ENCODE results near the gene ACOX1.

Gene ACOX1

DNA sequence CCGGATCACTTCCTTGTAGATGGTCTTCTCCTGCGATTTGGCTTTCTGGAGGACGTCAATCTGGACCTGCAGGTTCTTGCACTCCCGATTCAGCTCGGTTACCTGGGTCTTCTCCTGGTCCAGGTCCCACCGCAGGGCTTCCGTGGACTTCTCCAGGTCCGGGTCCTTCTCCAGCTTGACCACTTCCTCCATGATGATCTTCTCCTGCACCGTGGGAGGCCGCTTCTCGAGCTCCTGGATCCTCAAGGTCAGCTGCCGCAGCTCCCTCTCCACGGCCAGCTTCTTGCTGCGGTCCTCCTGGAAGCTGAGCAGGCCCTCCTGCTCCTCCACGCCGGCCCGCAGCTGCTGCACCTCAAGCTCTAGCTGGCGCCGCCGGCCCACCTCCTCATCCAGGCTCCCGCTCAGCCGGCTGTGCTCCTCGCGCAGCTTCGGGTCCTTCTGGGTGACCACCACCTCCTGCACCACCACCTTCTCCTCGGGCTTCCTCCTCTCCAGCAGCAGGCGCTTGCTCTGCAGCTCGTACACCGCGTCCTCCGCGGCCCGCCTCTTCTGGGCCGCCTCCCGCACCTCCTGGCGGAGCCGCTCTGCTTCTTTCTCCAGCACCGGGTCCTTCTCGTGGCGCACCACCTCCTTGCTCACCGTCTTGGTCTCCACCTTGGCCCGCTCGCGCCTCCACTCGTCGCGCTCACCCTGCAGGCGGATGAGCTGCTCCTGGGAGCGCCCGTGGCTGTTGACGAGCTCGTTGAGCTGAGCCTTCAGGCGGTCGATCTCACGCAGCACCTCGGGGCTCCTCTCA lies 29.9 kb upstream of the ACOX1 start:
- no peak for DNase-seq (ENCODE audit: low spot score)

DNA sequence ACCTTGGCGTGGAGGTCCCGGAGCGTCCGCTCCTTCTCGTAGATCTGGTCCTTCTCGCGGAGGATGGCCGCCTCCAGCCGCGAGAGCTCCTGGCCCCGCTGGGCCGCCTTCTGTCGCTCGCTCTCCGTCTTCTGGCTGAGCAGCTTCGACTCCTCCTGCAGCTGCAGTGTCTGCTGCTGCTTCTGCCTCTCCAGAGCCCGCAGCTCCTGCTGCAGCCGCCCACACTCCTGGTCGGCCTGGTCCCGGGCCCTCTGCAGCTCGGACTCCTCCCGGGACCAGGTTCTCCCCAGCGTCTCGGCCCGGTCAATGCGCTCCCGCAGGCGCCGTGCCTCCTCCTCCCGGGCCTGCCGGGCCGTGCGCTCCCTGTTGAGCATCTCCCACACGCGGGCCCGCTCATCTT lies 29.2 kb upstream of the ACOX1 start:
- no peak for DNase-seq (ENCODE audit: low spot score)

DNA sequence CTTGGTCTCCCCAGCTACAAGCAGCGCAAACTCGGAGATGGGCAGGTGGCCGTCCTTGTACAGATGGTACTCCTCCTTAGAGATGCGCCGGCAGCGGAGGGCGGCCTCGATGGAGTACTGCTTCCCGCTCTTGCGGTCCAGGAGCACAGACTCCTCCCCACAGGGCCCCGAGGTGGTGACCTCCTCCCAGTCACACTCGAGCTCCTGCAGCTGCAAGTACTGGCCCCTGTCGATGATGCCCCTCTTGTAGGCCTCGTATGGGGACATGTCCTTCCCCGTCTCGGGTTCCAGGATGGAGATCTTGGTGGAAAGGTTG lies 28.8 kb upstream of the ACOX1 start:
- DNase-seq (ENCODE audit: low spot score), result no peak

DNA sequence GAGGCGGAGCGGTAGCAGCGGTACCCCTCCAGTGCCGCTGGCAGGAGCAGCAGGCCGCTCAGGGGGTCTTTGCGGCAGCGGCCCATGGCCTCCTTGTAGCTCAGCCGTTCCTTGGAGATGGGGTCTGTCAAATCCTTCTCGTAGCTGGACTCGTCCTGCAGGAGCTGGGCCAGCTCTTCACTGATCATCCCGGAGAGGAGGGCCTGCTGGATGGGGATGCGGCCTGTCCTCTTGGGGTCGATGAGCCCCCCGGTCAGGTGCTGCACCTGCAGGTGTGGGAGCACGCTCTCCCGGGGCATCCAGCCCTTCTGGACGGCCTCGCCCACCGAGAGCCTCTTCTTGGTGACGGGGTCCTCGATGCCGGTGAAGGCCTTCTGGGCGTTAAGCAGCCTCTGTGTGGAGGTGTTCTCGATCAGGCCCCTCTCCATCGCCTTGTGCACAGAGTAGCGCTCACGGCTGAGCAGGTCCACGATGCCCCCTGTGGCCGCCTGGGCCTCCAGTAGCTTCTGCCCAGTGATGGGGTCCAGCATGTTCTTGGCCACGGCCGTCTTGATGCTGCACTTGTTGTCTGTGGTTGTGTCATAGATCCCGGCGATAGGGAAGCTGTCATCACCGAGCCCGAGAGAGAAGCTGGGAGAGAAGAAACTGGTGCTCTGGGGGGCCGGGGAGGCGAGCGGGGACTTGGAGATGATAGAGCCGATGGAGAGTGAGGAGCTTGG lies 28.3 kb upstream of the ACOX1 start:
- no peak for DNase-seq (ENCODE audit: low spot score)

DNA sequence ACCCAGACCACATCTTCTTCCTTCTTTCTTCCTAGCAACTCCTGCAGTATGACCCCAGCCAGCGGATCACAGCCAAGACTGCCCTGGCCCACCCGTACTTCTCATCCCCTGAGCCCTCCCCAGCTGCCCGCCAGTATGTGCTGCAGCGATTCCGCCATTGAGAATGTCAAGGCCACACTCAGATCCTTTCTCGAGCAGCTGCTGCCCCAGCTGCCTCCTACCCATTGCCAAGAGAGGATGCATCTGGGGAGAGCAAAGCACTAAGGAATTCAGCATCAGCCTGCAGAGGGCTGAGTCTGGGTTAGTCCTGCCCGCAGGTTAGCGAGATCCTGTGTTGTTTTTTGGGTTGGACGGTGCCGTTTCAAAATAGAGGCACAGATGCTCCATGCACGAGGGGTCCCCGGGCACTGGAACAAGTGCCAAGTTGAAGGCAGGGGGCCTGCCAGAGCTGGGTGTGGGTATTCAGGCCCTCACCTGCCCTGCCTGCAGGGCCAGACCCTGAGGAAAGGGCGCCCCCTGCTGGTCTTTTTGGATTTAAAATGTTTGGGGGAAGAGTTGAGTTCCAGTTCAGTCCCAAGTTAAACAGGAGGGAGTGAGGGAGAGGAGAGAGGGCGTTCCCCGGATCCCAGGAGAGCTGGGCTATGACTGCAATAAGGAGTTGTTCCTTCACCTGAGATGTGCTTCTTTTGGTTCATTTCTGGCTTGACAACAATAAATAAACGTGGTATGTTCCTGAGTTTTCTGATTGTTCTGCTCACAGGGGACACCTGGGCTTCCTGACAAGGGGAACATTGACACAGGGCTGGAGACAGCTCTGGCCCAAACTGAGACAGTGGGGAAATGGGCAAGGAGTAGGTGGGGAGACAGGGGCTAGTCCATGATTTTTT lies 26.5 kb upstream of the ACOX1 start:
- DNase-seq (ENCODE audit: low spot score), result peak; percentile 84

DNA sequence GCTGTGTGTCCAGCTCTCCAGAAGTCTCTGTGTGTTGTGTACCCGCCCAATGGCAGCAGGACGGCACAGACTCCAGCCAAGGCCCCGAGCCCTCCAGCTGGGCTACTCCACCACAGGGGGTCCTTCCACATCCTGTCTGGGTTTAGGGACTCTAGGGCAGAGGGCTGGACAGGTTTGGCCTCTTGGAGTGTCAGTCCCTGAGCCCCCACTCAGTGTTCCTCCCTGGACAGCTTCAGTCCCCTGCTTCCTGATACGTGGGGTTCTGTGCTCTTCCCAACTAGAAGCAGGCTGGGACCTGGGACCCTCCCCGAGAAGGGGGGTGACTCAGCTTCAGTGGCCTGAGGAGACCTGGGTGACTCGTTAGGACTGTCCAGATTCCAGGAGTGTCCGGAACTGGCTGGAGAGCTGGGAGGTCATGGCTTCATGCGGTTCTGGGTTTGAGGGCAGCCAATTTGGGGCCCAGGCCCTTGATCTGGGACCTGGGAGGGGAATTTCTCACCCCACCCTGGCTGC lies 25.8 kb upstream of the ACOX1 start:
- DNase-seq (ENCODE audit: low spot score), result no peak

DNA sequence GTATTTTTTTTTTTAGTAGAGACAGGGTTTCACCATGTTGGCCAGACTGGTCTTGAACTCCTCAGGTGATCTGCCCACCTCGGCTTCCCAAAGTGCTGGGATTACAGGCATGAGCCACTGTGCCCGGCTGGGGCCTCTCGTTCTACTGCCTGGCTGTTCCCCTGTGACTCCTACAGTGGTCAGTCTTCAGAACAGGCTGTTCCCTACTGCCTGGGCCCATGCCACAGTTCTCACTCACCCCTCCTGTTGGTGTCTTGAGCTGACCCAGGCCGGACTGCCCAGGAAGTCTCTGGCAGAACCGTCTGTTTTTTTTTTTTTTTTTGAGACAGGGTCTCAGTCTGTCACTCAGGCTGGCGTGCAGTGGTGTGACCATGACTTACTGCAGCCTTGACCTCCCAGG lies 24.9 kb upstream of the ACOX1 start:
- DNase-seq (ENCODE audit: low spot score), result no peak

DNA sequence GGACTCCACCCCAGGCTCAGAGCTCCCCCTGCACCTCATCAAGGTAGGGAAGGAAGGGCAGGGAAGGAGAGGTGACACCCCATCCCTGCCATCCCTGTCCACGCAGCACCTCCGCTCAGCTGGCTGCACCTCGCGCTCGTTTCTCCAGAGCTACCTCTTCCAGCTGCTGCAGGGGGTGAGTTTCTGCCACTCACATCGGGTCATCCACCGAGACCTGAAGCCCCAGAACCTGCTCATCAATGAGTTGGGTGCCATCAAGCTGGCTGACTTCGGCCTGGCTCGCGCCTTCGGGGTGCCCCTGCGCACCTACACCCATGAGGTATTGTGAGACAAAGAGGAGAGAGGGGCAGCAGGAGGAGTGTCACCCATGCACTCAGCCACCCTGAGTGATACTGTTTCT lies 23.1 kb upstream of the ACOX1 start:
- no peak for DNase-seq (ENCODE audit: low spot score)

DNA sequence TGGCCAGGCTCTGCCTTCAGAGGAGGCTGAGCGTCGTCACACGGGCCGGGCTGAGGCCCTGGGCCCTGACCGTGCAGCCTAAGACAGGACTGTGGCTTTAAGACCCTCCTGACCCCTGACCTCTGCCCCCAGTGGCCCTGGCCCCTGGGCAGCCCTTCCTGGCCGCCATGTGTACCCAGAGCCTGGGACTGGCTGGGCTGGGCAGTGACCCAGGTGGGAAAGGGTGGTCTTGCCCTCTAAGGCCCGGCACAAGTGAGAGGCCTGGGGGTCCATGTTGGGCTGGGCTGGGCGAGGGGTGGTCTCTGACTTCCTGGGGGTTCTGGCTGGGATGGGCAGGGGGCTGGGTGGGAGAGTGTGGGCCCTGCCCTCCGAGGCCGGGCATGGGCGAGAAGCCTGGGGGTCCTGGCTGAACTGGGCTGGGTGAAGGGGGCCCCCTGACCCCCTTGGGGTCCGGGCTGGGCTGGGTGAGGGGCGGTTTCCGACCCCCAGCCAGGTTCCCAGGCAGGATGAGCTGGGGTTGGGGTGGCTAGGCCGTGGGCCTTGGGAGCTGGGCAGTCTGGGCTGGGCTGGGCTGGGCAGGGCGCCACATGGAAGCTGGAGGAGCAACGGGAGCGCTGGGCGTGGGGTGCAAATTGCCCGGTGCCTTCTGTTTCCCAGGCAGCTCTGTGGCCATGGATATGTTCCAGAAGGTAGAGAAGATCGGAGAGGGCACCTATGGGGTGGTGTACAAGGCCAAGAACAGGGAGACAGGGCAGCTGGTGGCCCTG lies 22.0 kb upstream of the ACOX1 start, which contains the start of gene CDK3:
Gene CDK3 (plus strand): TSS at position 101 of the 767 bp plus-strand sequence. CDS start 571 bp downstream, at position 672.
- no peak for DNase-seq (ENCODE audit: low spot score)

DNA sequence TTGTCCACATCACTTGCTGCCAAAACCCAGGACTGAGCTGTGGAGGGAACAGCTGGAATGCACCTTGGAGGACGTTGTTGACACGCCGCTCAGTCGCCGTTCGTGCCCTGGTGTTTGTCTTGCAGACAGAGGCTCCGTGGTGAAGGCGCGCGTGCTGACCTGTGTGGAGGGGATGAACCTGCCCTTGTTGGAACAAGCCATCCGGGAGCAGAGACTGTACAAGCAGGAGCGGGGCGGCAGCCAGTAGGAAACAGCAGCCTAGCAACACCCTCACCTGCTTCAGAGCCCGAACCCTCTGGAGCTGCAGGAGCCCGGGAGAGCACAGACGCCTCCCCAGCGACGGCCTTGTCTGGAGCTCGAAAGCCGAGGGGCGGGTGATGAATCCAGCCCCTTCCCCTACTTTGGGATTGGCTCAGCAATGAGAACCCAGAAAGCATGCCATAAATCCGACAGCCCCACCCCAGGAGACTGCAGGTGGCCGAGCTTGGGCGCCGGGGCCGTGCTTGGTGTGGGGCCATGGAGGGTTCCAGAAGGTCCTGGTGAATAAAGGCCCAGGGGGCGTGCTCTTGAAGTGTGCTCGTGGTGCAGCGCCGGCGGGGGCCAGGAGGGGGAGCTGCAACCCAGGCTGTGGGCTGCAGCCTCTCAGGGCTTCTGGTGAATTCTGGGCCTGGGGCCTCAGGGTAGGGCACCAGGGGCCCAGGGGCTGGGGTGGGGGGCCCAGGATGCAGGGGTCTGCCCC lies 21.2 kb upstream of the ACOX1 start:
- peak; percentile 70 for DNase-seq (ENCODE audit: low spot score)

DNA sequence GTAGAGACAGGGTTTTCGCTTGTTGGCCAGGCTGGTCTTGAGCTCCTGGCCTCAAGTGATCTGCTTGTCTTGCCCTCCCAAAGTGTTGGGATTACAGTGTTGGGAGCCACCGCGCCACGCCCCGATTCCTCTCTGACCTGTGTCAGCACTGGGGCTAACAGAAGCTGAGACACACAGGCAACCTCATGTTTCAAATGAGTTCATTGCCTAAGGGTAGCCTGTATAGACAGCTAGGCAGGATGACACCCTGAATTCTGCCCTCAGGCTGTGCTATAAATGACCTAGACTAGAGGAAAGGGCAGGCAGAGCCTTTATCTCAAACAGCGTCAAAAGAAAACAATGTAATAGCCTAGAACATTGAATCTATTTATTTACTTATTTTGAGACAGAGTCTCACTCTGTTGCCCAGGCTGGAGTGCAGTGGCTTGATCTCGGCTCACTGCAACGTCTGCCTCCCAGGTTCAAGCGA lies 19.4 kb upstream of the ACOX1 start:
- DNase-seq (ENCODE audit: low spot score), result no peak

DNA sequence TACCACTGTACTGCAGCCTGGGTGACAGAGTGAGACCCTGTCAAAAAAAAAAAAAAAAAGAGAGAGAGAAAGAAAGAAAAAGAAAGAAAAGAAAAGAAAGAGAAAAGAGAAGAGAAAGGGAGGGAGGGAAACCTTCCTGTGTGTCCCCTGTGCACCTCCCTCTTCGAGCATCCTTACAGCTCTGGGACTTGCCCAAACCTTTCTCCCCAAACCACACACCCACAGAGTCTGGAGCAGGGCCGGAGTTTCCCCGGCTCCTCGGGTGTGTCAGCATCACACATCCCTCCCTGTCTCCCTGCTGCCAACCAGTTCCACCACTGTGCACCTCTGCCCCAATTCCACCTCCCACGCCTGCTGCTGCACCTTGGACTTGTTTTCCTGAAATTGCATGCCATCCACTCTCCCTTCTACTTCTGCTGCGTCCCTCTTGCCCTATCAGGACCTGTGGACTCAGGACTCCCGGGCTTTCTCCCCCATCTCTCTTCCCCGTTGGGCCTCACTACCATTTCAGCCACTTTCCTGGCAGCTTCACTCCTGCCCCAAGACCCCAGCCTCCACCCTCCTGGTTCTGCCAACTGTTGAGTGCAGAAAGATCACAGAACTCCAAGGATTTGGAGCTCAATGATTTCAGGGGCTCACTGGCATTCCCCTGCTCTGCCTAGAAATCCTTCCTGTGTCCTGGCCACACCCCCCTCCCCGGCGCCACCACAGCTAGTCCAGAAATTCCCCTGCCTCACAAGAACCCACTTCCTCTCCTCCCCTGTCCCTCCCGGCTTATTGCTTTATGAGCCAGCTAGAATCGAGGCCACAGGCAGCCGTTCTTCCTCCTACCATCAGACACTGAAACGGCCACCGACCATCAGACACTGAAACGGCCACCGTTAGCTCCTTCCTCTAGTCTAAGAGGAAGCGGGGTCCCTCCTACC lies 18.0 kb upstream of the ACOX1 start:
- no peak for DNase-seq (ENCODE audit: low spot score)

DNA sequence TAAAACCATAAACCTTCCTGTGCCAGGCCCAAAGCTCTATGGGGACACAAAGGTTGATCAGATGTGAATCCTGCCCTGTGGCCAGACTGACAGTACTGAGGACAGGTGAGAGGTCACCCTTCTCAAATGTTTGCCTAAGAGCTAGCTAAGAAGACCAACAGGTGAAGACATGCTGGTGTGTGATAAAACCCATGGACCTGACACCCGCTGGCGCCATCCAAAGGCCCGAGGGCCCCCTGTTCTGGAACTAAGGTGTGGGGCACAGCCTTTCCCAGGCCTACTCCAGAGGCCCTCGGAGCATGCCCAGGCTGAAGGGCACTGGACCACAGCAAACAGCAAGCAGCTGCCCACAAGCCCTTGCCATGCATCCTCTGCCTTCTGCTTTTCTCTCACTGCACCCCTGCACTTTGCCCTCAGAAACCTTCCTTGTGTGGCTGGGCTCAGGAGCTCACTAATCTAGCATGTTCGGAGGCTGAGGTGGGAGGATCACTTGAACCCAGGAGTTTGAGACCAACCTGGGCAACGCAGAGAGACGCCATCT lies 16.5 kb upstream of the ACOX1 start:
- DNase-seq (ENCODE audit: low spot score), result no peak

DNA sequence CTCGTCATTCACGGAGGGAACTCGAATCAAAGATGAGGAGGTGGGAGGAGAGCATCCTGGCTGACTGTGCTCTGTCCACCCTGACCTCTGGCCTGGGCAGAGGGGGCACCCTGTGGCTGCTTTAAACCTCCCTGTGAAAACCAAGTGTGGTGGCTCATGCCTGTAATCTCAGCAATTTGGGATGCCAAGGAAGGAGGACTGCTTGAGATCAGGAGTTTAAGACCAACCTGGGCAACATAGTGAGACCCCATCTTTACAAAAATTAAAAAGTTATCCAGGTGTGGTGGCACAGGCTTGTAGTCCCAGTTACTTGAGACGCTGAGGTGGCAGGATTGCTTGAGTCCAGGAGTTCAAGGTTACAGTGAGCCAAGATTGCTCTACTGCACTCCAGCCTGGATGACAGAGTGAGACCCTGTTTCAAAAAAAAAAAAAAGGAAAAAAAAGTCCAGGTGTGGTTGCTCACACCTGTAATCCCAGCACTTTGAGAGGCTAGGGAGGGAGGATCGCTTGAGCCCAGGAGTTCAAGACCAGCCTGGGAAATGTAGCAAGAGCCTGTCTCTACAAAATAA lies 15.9 kb upstream of the ACOX1 start:
- DNase-seq (ENCODE audit: low spot score), result no peak

DNA sequence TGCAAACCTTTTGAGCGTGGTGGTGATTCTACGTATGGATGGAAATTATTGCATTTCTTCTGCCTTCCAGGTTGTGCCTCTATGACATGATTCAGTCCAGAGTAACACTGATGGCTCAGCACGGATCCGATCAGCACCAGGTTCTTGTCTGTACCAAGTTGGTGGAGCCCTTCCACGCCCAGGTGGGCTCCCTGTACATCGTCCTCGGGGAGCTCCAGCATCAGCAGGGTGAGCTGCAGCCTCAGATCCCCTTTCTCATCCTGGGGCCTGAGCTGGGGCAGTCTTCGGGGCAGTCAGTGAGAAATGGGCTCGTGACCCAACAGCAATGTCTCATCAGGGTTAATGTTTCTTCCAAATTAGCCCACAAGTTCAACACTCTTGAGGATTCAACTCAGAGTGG lies 12.4 kb upstream of the ACOX1 start:
- no peak for DNase-seq (ENCODE audit: low spot score)

DNA sequence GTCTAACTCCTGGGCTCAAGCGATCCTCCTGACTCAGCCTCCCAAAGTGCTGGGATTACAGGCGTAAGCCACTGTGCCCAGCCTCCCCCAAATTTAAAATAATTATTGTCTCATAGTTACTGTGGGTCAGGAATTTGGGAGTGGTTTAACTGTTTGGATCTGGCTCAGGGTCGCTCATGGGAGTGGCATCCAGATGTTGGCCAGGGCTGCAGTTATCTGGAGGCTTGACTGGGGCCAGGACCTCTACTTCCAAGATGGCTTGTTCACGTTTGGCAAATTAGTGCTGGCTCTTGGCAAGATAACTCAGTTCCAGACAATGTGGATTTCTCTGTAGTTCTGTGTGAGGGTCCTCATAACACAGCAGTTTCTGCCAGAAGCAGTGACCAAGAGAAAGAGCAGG lies 8.1 kb upstream of the ACOX1 start:
- no peak for DNase-seq (ENCODE audit: low spot score)

DNA sequence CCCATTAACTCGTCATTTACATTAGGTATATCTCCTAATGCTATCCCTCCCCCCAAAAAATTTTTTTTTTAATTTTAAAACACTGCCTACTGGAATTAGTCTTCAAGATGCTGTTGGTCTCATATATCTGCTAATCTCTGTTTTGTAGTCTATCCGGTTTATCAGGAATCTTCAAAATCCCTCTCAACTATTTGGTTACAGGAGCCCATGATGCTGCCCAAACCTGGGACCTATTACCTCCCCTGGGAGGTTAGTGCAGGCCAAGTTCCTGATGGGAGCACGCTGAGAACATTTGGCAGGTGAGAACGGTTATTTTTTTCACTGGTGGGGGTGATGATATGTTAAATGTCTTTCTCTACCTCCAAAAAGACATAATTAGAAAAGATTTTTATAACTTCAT lies 7.0 kb upstream of the ACOX1 start:
- no peak for DNase-seq (ENCODE audit: low spot score)

DNA sequence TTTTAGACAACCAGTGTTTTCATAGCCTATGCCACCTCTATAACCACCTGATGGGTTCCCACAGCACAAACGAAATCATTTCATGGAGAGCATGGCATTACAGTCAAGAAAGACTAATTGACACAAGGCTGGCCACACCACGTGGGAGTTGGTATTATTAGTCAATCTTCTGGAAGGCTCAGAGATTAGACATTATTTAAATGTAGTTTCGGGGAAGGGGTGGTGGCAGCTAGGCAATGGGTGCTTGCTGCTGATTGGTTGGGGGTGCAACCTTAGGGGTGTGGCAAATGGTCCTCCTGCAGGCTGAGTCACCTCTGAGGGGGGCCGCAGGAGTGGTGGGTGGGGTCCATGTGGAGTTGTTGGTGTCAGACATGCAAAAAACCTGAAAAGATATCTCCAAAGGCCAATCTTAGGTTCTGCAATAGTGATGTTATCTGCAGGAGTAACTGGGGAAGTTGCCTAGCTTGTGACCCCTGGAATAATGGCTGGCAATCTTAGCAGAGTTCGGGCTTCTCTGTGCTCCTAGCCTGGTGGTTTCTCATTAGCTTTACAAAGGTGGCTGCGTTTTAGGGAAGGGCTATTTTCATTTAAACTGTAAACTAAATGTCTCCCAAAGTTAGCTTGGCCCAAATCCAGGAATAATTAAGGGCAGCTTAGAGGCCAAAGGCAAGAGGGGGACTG lies 4.7 kb upstream of the ACOX1 start:
- DNase-seq (ENCODE audit: low spot score), result no peak
